HG03565 (cell line): ENCODE measurements around the gene FKBP3.
"Not testable (repeated sequence)": the region's sequence is repeated elsewhere in the genome, so short reads cannot be mapped to it uniquely, and the experiment has no call there.

ENCODE experiments used
- ATAC-seq: cut with Tn5 transposase; IDR thresholded peaks from one replicate; pipeline ENCODE4 v1.9.1; 2021; ENCODE audit warnings: mild to moderate bottlenecking, moderate library complexity; ENCODE audit not compliant: unreplicated experiment

FKBP3 gene

DNA sequence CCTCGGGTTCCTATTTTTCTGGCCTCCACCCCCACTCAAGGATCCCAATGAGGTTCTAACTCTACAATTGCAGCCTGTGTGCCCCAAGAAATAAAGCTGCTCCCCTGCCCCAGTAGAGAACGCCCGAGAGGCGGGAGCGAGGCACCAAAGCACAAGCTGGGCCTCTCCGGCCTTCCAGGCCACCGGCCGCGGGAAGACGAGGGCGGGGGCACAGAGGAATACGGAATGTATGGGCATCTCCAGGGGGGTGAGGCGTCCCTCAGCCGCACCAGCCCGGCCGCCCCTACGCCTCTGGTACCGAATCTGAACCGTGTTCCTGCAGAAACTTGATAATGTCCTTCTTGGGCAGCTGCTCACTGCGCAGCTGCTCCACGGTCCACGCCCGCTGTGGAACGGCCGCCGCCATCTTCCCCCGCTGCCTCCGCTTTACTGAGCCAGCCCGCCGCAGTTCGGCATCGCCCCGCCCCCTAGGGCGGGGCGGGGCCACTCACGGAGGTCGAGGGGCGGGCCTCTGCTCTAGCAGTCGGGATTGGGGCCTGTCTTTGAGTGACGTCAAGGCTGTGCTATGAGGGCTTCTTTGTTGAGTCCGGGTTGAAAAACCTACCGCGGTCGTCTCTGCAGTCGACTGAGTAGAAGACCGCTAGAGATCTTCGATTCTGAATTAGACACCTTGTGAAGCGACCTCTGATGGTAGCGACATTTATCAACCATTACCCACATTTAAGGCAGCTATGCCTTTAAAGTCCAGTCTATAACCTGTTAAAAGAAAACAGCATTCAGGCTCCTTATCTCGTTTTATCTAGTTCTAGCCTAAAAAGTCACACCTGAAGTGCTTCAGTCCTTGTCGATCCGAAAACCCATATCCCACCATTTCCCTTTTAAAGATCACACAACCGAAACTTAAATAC, at the start of gene FKBP3:
TSS of gene FKBP3 (minus strand) at position 431 of the 908 bp plus-strand sequence. CDS start at position 406, 25 bp downstream.
- ATAC-seq, result peak; percentile 86

DNA sequence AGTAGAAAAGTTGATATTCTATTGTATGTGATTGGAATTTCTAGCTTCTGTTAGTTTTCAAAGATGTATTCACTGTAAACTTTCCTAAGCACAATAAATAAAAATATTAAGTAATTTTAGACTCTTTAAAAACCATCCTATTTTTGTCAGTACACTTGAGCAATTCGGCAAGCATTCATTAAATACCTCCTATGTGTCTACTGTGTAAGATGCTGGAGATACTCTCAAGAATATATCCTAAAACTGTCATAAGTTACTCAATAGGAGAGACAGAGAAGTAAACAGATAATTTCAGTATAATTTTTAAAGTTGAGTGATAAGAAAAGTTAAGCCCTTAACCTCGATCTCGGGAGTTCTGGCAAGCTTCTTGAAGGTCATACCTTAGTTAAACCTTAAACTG, 47.5 kb upstream of the FKBP3 start:
- ATAC-seq, result no peak

DNA sequence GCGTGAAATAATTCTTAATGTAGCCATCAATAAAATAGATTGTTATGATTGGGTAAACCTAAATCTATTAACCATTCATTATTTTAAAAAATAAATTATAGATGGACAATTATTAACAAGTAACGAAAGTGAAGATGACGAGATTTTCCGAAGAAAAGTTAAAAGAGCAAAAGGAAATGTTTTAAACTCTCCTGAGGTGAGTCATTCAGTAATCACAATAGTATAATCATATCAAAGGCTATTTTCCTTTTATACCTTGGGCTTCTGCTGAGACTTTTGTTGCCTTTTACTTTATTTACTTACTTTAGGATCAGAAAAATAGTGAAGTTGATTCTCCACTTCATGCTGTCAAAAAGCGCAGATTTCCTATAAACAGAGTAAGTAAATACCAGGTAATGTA, 47.0 kb upstream of the FKBP3 start:
- no peak for ATAC-seq

DNA sequence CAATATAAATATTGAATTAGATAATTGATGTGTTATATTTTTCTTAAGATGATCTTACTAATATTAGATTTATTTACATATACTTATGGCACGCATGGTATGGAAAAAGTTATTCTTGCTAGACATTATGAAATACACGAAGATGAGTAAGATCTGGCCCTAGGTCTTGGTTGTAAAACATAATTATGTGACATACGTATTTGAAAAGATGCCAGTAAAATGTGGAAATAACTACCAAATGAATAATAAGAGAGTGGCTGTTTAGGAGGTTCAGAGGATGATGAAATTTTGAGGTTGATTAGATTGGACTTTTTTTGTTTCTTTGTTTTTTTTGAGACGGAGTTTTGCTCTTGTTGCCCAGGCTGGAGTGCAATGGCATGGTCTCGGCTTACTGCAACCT, 42.8 kb upstream of the FKBP3 start:
- no peak for ATAC-seq

DNA sequence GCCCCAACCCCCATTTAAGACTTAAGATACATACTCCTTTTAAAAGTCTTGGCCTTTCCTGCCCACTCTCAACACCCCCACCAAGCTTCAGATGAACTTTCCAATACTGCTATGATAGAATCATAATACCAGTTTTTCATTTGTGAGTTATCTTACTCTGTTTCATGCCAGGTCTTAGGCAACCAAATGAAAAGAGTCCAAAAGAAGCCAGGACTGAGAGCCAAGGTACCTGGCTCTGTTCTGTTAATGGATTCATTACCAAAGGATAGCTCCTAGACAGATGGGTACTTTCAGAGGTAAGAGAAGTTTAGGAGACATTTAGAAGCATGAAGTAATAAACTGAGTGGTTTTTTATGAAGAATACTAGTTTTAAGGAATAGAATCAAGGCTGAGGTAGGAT, 35.6 kb upstream of the FKBP3 start:
- ATAC-seq, result no peak

DNA sequence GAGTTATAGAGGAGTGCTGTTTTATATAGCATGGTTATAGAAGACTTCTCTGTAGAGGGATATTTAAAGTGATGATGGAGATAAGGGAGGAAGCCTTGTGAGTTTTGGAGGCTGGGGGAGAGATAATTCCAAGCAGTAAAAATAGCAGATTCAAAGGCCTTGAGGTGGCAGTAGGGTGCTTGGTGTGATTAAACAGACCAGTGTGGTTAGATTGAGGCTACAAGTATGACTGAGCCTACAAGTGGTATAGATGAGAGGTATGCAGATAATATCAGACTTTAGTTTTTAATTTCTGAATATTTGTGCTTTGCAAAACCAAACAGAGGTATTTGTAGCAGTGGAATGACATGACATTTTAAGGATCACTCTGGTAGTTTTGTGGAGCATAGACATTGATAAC, 21.8 kb upstream of the FKBP3 start:
- peak; percentile 85 for ATAC-seq

DNA sequence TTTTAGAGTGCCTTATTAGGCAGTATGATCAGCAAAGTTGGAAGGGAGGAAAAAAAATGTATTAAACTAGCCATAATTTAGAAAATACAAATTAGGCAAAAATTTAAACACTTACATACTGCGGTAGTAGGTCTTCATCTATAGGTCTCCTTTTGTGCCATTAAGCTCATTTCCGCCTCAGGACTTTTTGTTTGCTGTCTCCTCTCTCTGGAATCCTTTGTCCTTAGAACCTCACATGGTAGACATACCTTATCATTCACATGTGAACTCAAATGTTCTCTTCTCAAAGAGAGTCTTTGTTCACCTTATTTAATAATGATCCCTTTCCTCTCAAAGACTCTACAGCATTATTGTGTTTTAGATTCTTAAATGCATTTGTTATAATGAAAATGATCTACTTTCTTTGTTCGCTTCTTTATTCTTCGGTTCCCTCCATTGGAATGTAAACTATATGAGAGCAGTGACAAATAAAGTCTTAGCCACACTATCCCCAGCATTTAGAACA, 16.2 kb upstream of the FKBP3 start:
- no peak for ATAC-seq

DNA sequence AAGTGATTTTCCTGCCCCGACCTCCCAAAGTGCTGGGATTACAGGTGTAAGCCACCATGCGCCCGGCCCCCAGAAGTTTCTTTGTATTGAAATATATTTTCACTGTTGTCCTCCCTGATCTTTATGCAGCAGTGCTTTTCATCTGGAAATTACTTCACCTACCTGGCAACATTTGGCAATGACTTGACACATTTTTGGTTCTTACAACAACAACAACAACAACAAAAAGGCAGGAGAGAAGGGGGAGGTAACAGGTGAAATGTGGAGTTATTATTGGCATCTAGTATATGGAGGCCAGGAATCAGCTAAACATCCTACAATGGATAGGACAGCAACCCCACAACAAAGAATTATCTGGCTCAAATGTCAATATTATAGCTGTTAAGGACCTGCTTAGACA, 15.3 kb upstream of the FKBP3 start:
- ATAC-seq, result no peak

DNA sequence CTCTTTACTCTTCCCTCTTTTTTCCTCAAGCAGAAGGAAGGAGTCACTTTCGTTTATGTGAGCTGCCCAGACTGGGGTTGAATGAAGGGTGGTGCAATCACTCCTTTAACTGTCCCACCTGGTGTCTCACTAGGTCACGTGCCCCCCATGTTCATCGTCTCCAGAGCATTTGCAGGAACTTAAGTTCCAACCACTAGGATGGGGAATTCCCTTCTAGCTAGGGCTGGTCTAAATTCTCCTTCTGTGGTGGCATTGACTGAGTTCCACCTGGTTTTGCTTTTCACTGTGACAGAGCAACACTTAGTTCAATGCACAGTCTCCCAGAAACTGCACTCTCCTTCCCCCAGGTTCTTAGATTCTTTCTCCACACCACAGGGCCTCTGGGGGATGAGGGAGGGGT, 10.9 kb upstream of the FKBP3 start:
- ATAC-seq, result peak; percentile 48

DNA sequence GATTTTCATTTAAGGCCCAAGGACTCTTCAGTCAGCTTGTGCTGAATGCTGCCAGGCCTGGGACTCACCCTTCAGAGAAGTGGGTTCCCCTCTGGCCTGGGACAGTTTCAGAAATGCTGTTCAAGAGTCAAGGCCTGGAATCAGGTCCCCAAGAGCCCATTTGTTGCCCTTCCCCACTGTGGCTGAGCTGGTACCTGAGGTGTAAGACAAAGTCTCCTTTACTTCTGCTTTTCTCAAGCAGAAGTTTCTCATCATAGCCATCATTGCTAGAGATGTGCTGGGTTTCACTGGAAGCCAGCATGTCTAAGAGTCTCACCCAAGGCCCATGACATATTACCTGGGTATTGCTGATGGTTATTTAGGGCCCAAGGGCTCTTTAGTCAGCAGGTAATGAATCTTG, 10.4 kb upstream of the FKBP3 start:
- peak; percentile 68 for ATAC-seq

DNA sequence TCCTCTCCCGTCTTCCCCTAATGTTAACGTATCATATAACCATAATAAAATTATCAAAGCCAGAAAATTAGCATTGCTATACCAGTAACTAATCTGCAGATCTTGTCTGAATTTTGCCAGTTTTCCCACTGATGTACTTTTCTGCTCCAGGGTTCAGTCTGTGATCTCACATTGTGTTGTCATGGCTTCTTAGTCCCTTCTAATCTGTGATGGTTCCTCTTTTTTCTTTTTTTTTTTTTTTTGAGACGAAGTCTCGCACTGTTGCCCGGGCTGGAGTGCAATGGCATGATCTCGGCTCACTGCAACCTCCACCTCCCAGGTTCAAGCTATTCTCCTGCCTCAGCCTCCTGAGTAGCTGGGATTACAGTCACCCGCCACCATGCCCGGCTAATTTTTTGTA, 7.8 kb upstream of the FKBP3 start:
- ATAC-seq, result not testable (repeated sequence)

DNA sequence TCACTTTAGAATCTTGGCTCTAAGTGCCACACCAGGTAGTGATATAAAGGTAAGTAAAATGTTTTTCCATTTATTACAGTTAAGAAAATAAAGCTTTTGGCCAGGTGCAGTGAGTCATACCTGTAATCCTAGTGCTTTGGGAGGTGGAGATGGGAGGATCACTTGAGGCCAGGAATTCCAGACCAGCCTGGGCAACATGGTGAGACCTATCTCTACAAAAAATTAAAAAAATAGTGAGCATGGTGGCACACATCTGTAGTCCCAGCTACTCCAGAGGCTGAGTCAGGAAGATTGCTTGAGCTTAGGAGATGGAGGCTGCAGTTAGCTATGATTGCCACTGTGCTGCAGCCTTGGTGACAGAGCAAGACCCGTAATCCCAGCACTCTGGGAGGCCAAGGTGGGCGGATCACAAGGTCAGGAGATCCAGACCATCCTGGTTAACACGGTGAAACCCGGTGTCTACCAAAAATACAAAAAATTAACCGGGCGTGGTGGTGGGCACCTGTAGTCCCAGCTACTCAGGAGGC, 6.4 kb upstream of the FKBP3 start:
- ATAC-seq, result no peak

DNA sequence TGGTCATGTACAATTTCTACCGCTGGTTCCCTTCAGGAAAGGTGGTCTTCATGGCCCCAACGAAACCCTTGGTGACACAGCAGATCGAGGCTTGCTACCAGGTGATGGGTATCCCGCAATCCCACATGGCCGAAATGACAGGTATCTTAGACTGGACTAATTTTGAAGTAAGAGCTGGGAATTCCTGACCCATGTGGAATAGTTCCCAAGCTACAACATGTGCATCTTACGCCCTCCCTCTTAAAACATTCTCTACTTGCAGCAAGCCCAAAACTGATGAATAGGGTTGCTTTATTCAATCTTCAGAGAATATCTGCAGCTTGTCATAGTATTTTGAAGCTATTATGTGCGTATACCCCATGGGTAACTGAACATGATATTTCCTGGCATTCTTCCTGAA, 2.1 kb upstream of the FKBP3 start:
- ATAC-seq, result no peak

DNA sequence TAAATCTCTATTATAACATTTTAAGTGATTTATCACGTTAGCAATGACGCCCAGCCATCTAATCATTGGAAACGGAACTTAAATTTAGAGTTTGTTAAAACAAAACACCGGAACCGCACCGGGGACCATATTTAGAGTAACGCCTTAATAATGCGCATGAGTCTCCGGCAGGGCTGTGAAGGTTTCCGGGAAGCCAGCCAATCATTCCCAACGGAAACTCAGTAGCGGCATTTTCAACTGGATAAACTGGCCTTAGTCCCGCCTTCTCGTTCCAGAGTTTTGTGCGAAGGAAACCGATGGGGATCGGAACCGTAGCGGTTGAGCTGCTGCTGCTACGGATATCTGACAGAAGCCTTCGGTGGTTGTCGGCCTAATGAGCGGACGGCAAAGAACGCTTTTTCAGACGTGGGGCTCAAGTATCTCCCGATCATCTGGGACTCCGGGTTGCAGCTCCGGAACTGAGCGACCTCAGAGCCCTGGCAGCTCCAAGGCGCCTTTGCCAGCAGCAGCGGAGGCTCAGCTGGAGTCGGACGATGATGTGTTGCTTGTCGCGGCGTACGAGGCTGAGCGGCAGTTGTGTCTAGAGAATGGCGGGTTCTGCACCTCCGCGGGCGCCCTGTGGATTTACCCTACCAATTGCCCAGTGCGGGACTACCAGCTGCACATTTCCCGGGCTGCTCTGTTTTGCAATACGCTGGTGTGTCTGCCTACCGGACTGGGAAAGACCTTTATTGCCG, 1.5 kb upstream of the FKBP3 start, which contains the start of gene FANCM:
TSS of gene FANCM (plus strand) at position 272 of the 737 bp plus-strand sequence. CDS start at position 374, 102 bp downstream.
- ATAC-seq, result peak; percentile 33

DNA sequence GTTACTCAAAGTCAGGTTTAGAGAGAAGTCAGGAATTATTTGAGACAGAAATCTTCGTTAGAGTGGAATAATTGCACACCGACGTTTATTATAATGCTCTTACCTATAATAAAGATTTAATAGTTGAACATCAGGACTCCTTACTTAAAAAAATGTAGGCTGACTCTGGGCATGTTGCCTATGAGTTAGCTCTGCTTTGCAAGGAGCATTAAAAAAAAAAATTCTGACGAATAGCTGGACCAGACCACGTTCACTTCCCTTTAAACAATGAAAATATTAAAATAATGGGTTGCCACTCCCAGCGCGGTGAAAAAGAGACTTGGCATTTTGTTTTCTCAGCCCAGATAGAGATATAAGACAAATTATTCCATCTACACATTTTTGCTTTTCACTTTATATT, 875 bp upstream of the FKBP3 start:
- no peak for ATAC-seq

DNA sequence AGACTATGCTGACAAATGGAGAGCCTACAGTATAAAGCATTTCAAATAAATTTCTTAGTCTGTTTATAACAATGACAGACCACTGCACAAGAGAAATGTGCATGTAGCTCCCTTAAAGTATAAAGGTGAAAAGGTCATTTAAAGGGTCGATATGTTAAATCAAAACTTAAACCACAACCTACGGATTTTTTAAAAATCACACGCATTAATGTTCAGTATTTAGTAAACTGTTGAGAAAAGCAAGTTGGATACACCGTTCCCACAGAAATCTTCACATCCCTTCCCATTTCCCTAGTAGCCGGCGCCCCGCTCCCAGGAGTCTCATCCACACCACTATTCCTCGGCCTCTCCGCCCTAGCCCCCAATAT, 614 bp downstream of the FKBP3 start:
- no peak for ATAC-seq

DNA sequence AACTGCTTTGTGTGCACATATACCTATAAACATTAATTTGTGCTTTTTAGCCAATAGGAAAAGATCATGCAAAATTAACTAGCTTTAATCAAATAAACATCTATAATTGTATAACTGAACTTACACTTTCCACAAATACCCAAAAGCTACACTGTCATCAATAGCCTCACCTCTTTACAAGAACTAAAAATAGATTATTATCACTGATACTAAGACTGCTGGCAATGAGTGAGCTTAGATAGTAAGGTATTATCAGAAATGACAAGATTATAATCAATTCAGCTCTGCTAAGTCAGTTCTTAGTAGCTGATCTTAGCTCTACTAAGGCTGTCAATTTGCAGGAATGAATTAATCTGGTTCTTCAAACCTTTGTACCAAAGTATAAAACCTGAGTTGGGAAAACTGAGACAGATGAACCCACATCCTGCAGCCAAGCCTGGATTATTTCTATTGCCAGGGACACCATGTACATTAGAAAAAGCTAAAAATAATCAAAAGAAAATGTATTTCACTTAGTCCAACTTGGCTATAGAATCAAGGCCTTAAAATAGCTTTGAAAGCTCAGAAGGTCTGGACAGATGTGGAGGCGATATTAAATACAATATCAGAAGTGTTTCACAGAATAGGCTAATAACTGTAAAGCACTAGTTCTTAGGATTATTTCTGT, 5.2 kb downstream of the FKBP3 start:
- no peak for ATAC-seq

DNA sequence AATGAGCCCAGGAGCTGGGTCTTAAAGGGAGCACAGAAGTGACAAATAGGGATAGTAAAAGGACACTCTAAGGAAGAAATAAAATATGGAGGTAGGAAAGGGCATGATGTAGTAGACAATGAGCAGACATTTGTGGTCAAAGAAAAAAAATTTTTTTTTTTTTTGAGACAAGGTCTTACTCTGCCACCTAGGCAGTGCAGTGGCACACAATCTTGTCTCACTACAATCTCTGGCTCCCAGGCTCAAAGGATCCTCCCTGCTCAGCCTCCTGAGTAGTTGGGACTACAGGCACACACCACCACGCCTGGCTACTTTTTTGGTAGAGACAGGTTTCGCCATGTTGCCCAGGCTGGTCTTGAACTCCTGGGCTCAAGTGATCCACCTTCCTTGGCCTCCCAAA, 8.5 kb downstream of the FKBP3 start:
- ATAC-seq, result no peak

DNA sequence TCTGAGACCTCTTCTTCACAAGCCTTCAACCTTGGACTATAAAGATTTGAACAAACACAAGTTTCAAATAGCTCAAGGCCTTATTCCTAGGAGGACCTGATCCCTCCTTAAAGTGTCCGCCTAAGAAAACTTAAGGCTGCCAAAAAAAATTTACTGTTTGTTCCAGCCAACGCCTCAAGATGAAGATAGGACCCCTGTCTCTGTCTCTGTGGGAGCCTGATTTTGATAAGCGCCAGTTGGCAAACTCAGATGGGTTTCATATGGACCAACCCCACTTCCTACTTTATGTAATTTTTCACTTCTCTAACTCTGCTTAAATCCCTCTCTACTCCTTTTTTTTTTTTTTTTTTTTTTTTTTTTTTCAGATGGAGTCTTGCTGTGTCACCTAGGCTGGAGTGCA, 11.0 kb downstream of the FKBP3 start:
- no peak for ATAC-seq

DNA sequence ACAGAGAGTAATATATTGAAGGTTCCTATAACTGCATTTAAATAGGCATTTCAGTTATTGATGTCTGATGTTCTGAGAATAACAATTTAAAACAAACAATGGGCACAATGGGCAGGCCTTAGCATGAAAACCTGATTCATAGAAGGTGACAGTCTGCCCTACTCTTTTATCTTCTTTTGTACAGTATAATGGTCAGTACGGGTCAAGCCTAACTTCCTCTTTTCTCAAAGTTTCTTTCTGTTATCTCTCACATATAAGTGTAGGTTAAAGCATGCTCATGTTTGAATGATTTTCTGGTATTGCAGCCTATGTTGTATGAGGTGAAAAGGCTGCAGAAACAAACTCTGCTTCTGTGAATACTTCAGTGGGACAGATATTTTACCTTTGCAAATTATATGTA, 14.2 kb downstream of the FKBP3 start:
- ATAC-seq, result peak; percentile 51

DNA sequence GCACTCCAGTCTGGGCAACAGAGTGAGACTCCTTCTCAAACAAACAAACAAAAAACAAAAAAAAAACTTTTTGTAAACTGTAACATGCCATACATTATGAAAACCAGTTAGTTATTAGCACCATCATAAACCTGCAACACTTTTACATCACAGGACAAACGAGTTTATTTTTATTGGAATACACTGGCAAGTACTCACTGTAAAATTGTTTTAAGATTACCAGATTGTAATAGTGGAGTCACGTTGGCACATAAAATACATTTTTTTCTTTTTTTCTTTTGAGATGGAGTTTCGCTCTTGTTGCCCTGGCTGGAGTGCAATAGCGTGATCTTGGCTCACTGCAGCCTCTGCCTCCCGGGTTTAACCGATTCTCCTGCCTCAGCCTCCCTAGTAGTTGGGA, 15.7 kb downstream of the FKBP3 start:
- no peak for ATAC-seq
